Stomach (tissue), 4 donors: ENCODE data around the gene DTNBP1.

Experiments used
- CTCF ChIP-seq, 7 experiments: fragments of 450-650 bp in 4 of 7; fragments of 200-600 bp in 3 of 7; sonication (generic) in 3 of 7; IDR thresholded peaks; one replicate each; pipeline ENCODE4 v1.5.1; 2016 to 2019; ENCODE audit warnings: antibody characterized with exemption in 7 of 7, control low read depth in 2 of 7, mild to moderate bottlenecking in 1 of 7
- EP300 ChIP-seq: sonication (generic); formaldehyde crosslinking; IDR thresholded peaks from one replicate; pipeline ENCODE4 v1.6.1; 2017; ENCODE audit warnings: antibody characterized with exemption
- POLR2A ChIP-seq, 4 donors: fragments of 450-650 bp; IDR thresholded peaks; one replicate each; pipeline ENCODE4 v1.6.1; 2016; ENCODE audit warnings: antibody characterized with exemption in 4 of 4, control low read depth in 2 of 4, mild to moderate bottlenecking in 1 of 4, moderate library complexity in 1 of 4
- POLR2AphosphoS5 ChIP-seq, 3 donors: sonication (generic); formaldehyde crosslinking; IDR thresholded peaks; one replicate each; pipeline ENCODE4 v1.6.1; 2016; ENCODE audit warnings: antibody characterized with exemption in 3 of 3

- no peak for TF ChIP-seq CTCF (IDR thresholded peaks at IDR 0.05)
- TF ChIP-seq EP300, result no peak
- TF ChIP-seq POLR2A (IDR thresholded peaks at IDR 0.05), result no peak
- no peak for TF ChIP-seq POLR2AphosphoS5 (IDR thresholded peaks at IDR 0.05)
These were observed 31.4 kb downstream of the DTNBP1 start for GRCh38 chr6:15631432-15631831.
